HG03432 (cell line): ENCODE measurements around the gene SP2.

Experiments
- ATAC-seq: cut with Tn5 transposase; IDR thresholded peaks from one replicate; pipeline ENCODE4 v1.9.1; 2021; ENCODE audit warnings: mild to moderate bottlenecking, moderate library complexity; ENCODE audit not compliant: unreplicated experiment

Gene SP2

GRCh38 chr17:47895856-47896671 lies at the start of gene SP2:
SP2 (plus strand) TSS chr17:47896236; CDS start chr17:47896287, 51 bp downstream.
- peak; percentile 92 for ATAC-seq

- no peak for ATAC-seq
These were observed 49.2 kb upstream of the SP2 start for GRCh38 chr17:47846716-47847340.

- ATAC-seq = no peak
These were observed 48.5 kb upstream of the SP2 start for GRCh38 chr17:47847341-47848197.

GRCh38 chr17:47848198-47848513 lies 47.9 kb upstream of the SP2 start:
- ATAC-seq = no peak

GRCh38 chr17:47850373-47850691 lies 45.7 kb upstream of the SP2 start:
- ATAC-seq = no peak

GRCh38 chr17:47850692-47851573 lies 45.1 kb upstream of the SP2 start, which contains the start of gene SP6:
SP6 (minus strand) TSS chr17:47851163; CDS start chr17:47848429, 2,734 bp downstream.
- ATAC-seq = no peak

- no peak for ATAC-seq
These were observed 44.3 kb upstream of the SP2 start for GRCh38 chr17:47851764-47852112.

GRCh38 chr17:47852113-47852949 lies 43.7 kb upstream of the SP2 start:
- no peak for ATAC-seq

- ATAC-seq = no peak
These were observed 42.4 kb upstream of the SP2 start for GRCh38 chr17:47853616-47854015.

GRCh38 chr17:47855737-47856136 lies 40.3 kb upstream of the SP2 start:
- ATAC-seq = no peak

- ATAC-seq = no peak
These were observed 39.2 kb upstream of the SP2 start for GRCh38 chr17:47856830-47857229.

- no peak for ATAC-seq
These were observed 38.2 kb upstream of the SP2 start for GRCh38 chr17:47857551-47858455.

GRCh38 chr17:47860386-47860785 lies 35.6 kb upstream of the SP2 start:
- ATAC-seq = no peak

- ATAC-seq = no peak
These were observed 33.2 kb upstream of the SP2 start for GRCh38 chr17:47862621-47863440.

- ATAC-seq = no peak
These were observed 31.2 kb upstream of the SP2 start for GRCh38 chr17:47864791-47865216.

- no peak for ATAC-seq
These were observed 29.1 kb upstream of the SP2 start for GRCh38 chr17:47866941-47867340.

GRCh38 chr17:47867813-47868533 lies 28.1 kb upstream of the SP2 start:
- no peak for ATAC-seq
